HepG2 (cell line): Measurements from ENCODE around the gene GFER. TPM values are rescaled to one million over a fixed set of nuclear protein-coding genes. Genes with fewer than 3 reads are reported as not detected.

Experiments
- AHR ChIP-seq: IDR thresholded peaks from 2 replicates; pipeline ENCODE4 v1.6.1; 2018; ENCODE audit warnings: missing genetic modification reagents, missing compliant biosample characterization
- CHD2 ChIP-seq: IDR thresholded peaks from 2 replicates; pipeline ENCODE4 v1.6.1; 2011; ENCODE audit warnings: low read depth, low read length, improper control_type of control experiment
- HMG20B ChIP-seq: conservative IDR thresholded peaks from 2 replicates; pipeline ENCODE4 v1.6.1; 2016; ENCODE audit warnings: missing genetic modification reagents, missing compliant biosample characterization
- HNF4A ChIP-seq: sonication (generic); formaldehyde crosslinking; IDR thresholded peaks from 2 replicates; pipeline ENCODE4 v1.4.0; 2020; ENCODE audit warnings: missing genetic modification reagents
- HNRNPUL1 ChIP-seq: fragments of 200-400 bp; formaldehyde crosslinking; IDR thresholded peaks from 2 replicates; pipeline ENCODE4 v1.6.1; 2017; ENCODE audit warnings: low read depth, mild to moderate bottlenecking, low read length, moderate library complexity
- KDM4B ChIP-seq: sonication (generic); formaldehyde crosslinking; IDR thresholded peaks from 2 replicates; pipeline ENCODE4 v1.4.0; 2020; ENCODE audit warnings: missing genetic modification reagents
- MAZ ChIP-seq, 2 experiments: sonication (generic) in 1 of 2; formaldehyde crosslinking in 1 of 2; IDR thresholded peaks; 2 replicates each; pipeline versions ENCODE4 v1.5.0 to v1.6.1; 2012 to 2020; ENCODE audit warnings: low read depth in 2 of 2, mild to moderate bottlenecking in 2 of 2, borderline replicate concordance in 1 of 2, improper control_type of control experiment in 1 of 2, low read length in 1 of 2, missing genetic modification reagents in 1 of 2, moderate library complexity in 1 of 2
- MED8 ChIP-seq: sonication (generic); formaldehyde crosslinking; IDR thresholded peaks from 2 replicates; pipeline ENCODE4 v1.8.1; 2023; ENCODE audit warnings: mild to moderate bottlenecking, missing genetic modification reagents; ENCODE audit not compliant: insufficient replicate concordance
- NFATC3 ChIP-seq: sonication (generic); formaldehyde crosslinking; IDR thresholded peaks from 2 replicates; pipeline ENCODE4 v1.5.1; 2020; ENCODE audit warnings: mild to moderate bottlenecking, missing genetic modification reagents
- SUZ12 ChIP-seq: fragments of 150-350 bp; IDR thresholded peaks from 2 replicates; pipeline ENCODE4 v1.6.1; 2014; ENCODE audit warnings: low read depth, low read length
- TBP ChIP-seq: sonication (generic); formaldehyde crosslinking; IDR thresholded peaks from 2 replicates; pipeline ENCODE4 v1.5.0; 2020; ENCODE audit warnings: missing genetic modification reagents
- TBX3 ChIP-seq: fragments of 450-650 bp; IDR thresholded peaks from 2 replicates; pipeline ENCODE4 v1.6.1; 2017; ENCODE audit warnings: antibody characterized with exemption, mild to moderate bottlenecking, inconsistent platforms, borderline replicate concordance
- TGIF2 ChIP-seq: IDR thresholded peaks from 2 replicates; pipeline ENCODE4 v1.6.1; 2016; ENCODE audit warnings: control low read depth, missing compliant biosample characterization
- ZNF282 ChIP-seq: fragments of 450-650 bp; IDR thresholded peaks from 2 replicates; pipeline ENCODE4 v1.6.1; 2018; ENCODE audit not compliant: partially characterized antibody
- ZNF598 ChIP-seq: sonication (generic); formaldehyde crosslinking; IDR thresholded peaks from 2 replicates; pipeline ENCODE4 v1.5.1; 2020; ENCODE audit warnings: mild to moderate bottlenecking, missing genetic modification reagents, borderline replicate concordance
- ZNF709 ChIP-seq: sonication (generic); formaldehyde crosslinking; IDR thresholded peaks from 2 replicates; pipeline ENCODE4 v1.5.0; 2020; ENCODE audit warnings: mild to moderate bottlenecking, missing genetic modification reagents
- polyA plus RNA-seq, 8 experiments: library from polyadenylated mRNA; depleted of rRNA in 3 of 8; stranded (reverse) in 7 of 8; unstranded in 1 of 8; fragments of >200 nt; fragmentation: Illumina TruSeq in 4 of 8; extraction: Trizol in 4 of 8; gene quantifications; 2 replicates each; pipeline versions ENCODE4 v1.2.1 to v1.2.3, GENCODE V29; 2011 to 2016; ENCODE audit warnings: low read depth in 4 of 8, missing spikeins in 1 of 8, mixed read lengths in 1 of 8; ENCODE audit not compliant: insufficient read depth in 1 of 8
- total RNA-seq, 5 experiments: library from RNA; depleted of rRNA; stranded (reverse); fragments of >200 nt; fragmentation: Illumina TruSeq; extraction: Trizol; gene quantifications; 2 replicates each; pipeline ENCODE4 v1.2.3, GENCODE V29; 2016; ENCODE audit warnings: low read depth in 1 of 5
- TF ChIP-seq, protein P1 (sequence below): sonication (generic); formaldehyde crosslinking; IDR thresholded peaks from 2 replicates; pipeline ENCODE4 v1.5.1; 2020; ENCODE audit warnings: mild to moderate bottlenecking, moderate library complexity, missing genetic modification reagents
- TF ChIP-seq, protein P2 (sequence below): sonication (generic); formaldehyde crosslinking; IDR thresholded peaks from 2 replicates; pipeline ENCODE4 v1.5.0; 2020; ENCODE audit warnings: mild to moderate bottlenecking, missing genetic modification reagents
- TF ChIP-seq, protein P3 (sequence below): sonication (generic); formaldehyde crosslinking; IDR thresholded peaks from 2 replicates; pipeline ENCODE4 v1.4.0; 2020; ENCODE audit warnings: mild to moderate bottlenecking, missing genetic modification reagents
- TF ChIP-seq, protein P4 (sequence below): sonication (generic); formaldehyde crosslinking; IDR thresholded peaks from 2 replicates; pipeline ENCODE4 v1.4.0; 2020; ENCODE audit warnings: mild to moderate bottlenecking, missing genetic modification reagents, borderline replicate concordance
- TF ChIP-seq, protein P5 (sequence below): sonication (generic); formaldehyde crosslinking; IDR thresholded peaks from 2 replicates; pipeline ENCODE4 v1.4.0; 2020; ENCODE audit warnings: missing genetic modification reagents

GFER gene
- total and polyA plus RNA-seq, 2 of the 13 experiments (the other 11 are each of a cell fraction or from before 2014, with no cell fraction given): 28.6 to 71.7 TPM

DNA sequence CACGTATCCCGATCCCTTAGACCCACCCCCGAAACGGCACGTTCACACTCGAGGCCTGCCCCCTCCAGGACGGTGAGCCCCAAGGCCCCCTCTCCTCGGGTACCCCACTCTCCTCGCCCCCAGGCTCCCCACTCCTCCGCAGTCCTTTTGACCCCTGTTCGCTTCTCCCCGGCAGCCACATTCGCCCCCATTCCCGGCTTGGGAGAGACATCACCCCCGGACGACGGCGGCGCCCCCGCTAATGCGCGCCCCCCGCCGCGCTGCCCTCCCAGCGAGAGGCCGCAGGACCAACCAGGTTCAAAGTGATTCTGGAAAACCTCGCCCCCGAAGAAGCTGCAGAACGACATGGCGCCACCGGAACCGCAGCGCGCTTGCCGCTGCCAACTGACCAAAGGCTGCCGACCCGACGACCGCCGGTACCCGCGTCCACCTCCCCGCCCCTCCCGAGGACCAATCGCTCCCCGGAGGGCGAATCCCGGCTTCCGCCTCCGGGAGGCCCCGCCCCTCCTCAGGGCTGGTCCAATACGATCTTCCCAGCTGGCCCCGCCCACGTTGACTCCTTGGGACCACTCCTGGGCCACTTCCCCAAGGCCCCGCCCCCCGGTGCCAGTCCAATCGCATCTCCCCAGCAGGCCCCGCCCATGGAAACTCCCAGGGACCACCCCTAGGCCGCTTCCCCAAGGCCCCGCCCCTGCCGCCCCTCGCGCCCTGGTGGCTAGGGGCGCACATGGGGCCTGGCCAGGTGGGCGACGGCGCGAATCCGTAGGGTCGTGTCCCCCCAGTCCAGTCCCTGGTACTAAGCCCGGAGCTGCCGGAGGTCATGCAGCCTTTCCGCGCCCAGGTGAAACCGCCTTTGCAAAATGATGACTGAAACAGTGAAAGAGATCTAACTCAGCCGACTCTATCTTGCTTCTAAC, 40.9 kb upstream of the GFER start, which contains the start of gene MSRB1 (continued):
- TF ChIP-seq CHD2: no peak
- TF ChIP-seq ZNF709: peak; percentile 30
- 0 out of 2 replicates have a peak, but pooled peaks have one; percentile 36 for TF ChIP-seq TGIF2
- TF ChIP-seq HNRNPUL1: no peak
- TF ChIP-seq MAZ (IDR thresholded peaks at IDR 0.05; ENCODE audit: borderline replicate concordance, low read depth, low read length): peak; percentile 68; the same call in 1 of the 2 replicates
- TF ChIP-seq MAZ (CRISPR knock-in tag; IDR thresholded peaks at IDR 0.05; ENCODE audit: low read depth): peak; percentile 82; the same call in 1 of the 2 replicates
- TF ChIP-seq, protein P1, sequence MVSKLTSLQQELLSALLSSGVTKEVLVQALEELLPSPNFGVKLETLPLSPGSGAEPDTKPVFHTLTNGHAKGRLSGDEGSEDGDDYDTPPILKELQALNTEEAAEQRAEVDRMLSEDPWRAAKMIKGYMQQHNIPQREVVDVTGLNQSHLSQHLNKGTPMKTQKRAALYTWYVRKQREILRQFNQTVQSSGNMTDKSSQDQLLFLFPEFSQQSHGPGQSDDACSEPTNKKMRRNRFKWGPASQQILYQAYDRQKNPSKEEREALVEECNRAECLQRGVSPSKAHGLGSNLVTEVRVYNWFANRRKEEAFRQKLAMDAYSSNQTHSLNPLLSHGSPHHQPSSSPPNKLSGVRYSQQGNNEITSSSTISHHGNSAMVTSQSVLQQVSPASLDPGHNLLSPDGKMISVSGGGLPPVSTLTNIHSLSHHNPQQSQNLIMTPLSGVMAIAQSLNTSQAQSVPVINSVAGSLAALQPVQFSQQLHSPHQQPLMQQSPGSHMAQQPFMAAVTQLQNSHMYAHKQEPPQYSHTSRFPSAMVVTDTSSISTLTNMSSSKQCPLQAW (CRISPR knock-in tag): peak; percentile 85
- TF ChIP-seq ZNF598 (CRISPR knock-in tag): no peak
- TF ChIP-seq KDM4B: 0 out of 2 replicates have a peak, but pooled peaks have one; percentile 37
- 0 out of 2 replicates have a peak, but pooled peaks have one; percentile 24 for TF ChIP-seq NFATC3
- no peak for TF ChIP-seq TBX3
- no peak for TF ChIP-seq SUZ12
- TF ChIP-seq, protein P2, sequence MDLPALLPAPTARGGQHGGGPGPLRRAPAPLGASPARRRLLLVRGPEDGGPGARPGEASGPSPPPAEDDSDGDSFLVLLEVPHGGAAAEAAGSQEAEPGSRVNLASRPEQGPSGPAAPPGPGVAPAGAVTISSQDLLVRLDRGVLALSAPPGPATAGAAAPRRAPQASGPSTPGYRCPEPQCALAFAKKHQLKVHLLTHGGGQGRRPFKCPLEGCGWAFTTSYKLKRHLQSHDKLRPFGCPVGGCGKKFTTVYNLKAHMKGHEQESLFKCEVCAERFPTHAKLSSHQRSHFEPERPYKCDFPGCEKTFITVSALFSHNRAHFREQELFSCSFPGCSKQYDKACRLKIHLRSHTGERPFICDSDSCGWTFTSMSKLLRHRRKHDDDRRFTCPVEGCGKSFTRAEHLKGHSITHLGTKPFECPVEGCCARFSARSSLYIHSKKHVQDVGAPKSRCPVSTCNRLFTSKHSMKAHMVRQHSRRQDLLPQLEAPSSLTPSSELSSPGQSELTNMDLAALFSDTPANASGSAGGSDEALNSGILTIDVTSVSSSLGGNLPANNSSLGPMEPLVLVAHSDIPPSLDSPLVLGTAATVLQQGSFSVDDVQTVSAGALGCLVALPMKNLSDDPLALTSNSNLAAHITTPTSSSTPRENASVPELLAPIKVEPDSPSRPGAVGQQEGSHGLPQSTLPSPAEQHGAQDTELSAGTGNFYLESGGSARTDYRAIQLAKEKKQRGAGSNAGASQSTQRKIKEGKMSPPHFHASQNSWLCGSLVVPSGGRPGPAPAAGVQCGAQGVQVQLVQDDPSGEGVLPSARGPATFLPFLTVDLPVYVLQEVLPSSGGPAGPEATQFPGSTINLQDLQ: no peak
- TF ChIP-seq, protein P3, sequence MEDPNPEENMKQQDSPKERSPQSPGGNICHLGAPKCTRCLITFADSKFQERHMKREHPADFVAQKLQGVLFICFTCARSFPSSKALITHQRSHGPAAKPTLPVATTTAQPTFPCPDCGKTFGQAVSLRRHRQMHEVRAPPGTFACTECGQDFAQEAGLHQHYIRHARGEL (CRISPR knock-in tag): 0 out of 2 replicates have a peak, but pooled peaks have one; percentile 46
- no peak for TF ChIP-seq HNF4A (CRISPR knock-in tag)
- no peak for TF ChIP-seq ZNF282
- peak; percentile 55; the same call in 1 of the 2 replicates for TF ChIP-seq AHR (CRISPR knock-in tag)
- TF ChIP-seq MED8 (CRISPR knock-in tag): peak; percentile 36
- TF ChIP-seq TBP (CRISPR knock-in tag): no peak
- TF ChIP-seq, protein P4, sequence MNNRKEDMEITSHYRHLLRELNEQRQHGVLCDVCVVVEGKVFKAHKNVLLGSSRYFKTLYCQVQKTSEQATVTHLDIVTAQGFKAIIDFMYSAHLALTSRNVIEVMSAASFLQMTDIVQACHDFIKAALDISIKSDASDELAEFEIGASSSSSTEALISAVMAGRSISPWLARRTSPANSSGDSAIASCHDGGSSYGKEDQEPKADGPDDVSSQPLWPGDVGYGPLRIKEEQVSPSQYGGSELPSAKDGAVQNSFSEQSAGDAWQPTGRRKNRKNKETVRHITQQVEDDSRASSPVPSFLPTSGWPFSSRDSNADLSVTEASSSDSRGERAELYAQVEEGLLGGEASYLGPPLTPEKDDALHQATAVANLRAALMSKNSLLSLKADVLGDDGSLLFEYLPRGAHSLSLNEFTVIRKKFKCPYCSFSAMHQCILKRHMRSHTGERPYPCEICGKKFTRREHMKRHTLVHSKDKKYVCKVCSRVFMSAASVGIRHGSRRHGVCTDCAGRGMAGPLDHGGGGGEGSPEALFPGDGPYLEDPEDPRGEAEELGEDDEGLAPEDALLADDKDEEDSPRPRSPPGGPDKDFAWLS: no peak
- no peak for TF ChIP-seq HMG20B (CRISPR knock-in tag)
- TF ChIP-seq, protein P5, sequence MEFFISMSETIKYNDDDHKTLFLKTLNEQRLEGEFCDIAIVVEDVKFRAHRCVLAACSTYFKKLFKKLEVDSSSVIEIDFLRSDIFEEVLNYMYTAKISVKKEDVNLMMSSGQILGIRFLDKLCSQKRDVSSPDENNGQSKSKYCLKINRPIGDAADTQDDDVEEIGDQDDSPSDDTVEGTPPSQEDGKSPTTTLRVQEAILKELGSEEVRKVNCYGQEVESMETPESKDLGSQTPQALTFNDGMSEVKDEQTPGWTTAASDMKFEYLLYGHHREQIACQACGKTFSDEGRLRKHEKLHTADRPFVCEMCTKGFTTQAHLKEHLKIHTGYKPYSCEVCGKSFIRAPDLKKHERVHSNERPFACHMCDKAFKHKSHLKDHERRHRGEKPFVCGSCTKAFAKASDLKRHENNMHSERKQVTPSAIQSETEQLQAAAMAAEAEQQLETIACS: no peak
